HCT116 (cell line): ENCODE results near the gene CEACAM1. TPM values are rescaled to one million over a fixed set of nuclear protein-coding genes. Genes with fewer than 3 reads are reported as not detected.

ENCODE experiments used
- ATAC-seq: fragments of 200-7000 bp; cut with Tn5 transposase; 2 replicates; pipeline ENCODE4 v1.9.1; 2020; ENCODE audit warnings: mild to moderate bottlenecking, moderate library complexity
- BruUV-seq: library from RNA; stranded (reverse); fragments of 400-500 nt; replicated peaks from 2 replicates; lab custom pipeline; 2021; lab: Mats Ljungman, UMichigan
- CTCF ChIA-PET: fragments of 300-600 bp; sonication (Branson Sonifier 250); formaldehyde crosslinking; loops from one replicate; lab custom pipeline; 2021; ENCODE audit warnings: antibody characterized with exemption; lab: Charles Lee
- POLR2A ChIA-PET: fragments of 300-600, 350-600 bp; sonication (Branson Sonifier 250); formaldehyde crosslinking; loops from one replicate; lab custom pipeline; 2021; ENCODE audit warnings: antibody characterized with exemption; lab: Charles Lee
- RAD21 ChIA-PET, 2 experiments: fragments of 300-600 bp; sonication (Branson Sonifier 250); formaldehyde crosslinking; loops; one replicate each; lab custom pipeline; 2023; ENCODE audit warnings: low total read pairs in 2 of 2; ENCODE audit not compliant: uncharacterized antibody in 2 of 2, unreplicated experiment in 2 of 2, low non-redundant PET in 1 of 2; lab: Charles Lee
- DNase-seq: peaks from one replicate; pipeline ENCODE4 v3.0.0-alpha.2; 2010; ENCODE audit warnings: low read depth, low spot score
- H2AFZ ChIP-seq: fragments of 200-600 bp; shearing (Covaris generic), sonication (generic); 2 replicates; pipeline ENCODE4 v1.6.1; 2017; ENCODE audit warnings: low read depth, mixed run types, mixed read lengths, antibody characterized with exemption, low read length; ENCODE audit not compliant: poor library complexity, severe bottlenecking
- H3K27ac ChIP-seq: 2 replicates; pipeline ENCODE4 v1.5.1; 2012; ENCODE audit warnings: low read depth, low read length
- H3K27me3 ChIP-seq: fragments of 200-600 bp; sonication (generic); 2 replicates; pipeline ENCODE4 v1.6.1; 2016; ENCODE audit warnings: mixed run types, low read length, mixed read lengths; ENCODE audit not compliant: insufficient read depth
- H3K36me3 ChIP-seq, 2 experiments: fragments of 200-500 bp in 1 of 2; fragments of 200-600 bp in 1 of 2; sonication (Bioruptor generic) in 1 of 2; sonication (generic) in 1 of 2; 2 replicates each; pipeline versions ENCODE4 v1.5.1 to v1.6.1; 2014 to 2016; ENCODE audit warnings: low read length in 2 of 2, inconsistent platforms in 1 of 2, mixed read lengths in 1 of 2, mixed run types in 1 of 2; ENCODE audit not compliant: insufficient read depth in 2 of 2, control insufficient read depth in 1 of 2
- H3K4me1 ChIP-seq, 2 experiments: fragments of 200-600 bp in 1 of 2; sonication (generic) in 1 of 2; 2 replicates each; pipeline versions ENCODE4 v1.5.1 to v1.6.1; 2012 to 2017; ENCODE audit warnings: low read length in 2 of 2, inconsistent platforms in 1 of 2, mild to moderate bottlenecking in 1 of 2, mixed read lengths in 1 of 2, mixed run types in 1 of 2, moderate library complexity in 1 of 2; ENCODE audit not compliant: insufficient read depth in 2 of 2, control insufficient read depth in 1 of 2
- H3K4me2 ChIP-seq: fragments of 200-600 bp; sonication (generic); 2 replicates; pipeline ENCODE4 v1.6.1; 2017; ENCODE audit warnings: mixed run types, low read length, mixed read lengths
- H3K4me3 ChIP-seq, 2 experiments: fragments of 200-600 bp in 1 of 2; sonication (generic) in 1 of 2; replicated peaks in 1 of 2; 2 replicates each; pipeline ENCODE4 v1.5.1; 2011 to 2016; ENCODE audit warnings: low read length in 2 of 2, control low read depth in 1 of 2, low read depth in 1 of 2, mild to moderate bottlenecking in 1 of 2, mixed read lengths in 1 of 2, mixed run types in 1 of 2
- H3K79me2 ChIP-seq: fragments of 200-600 bp; sonication (generic); 2 replicates; pipeline ENCODE4 v1.6.1; 2017; ENCODE audit warnings: mild to moderate bottlenecking, mixed run types, low read length, moderate library complexity, mixed read lengths; ENCODE audit not compliant: insufficient read depth
- H3K9ac ChIP-seq: fragments of 200-600 bp; sonication (generic); 2 replicates; pipeline ENCODE4 v1.6.1; 2016; ENCODE audit warnings: low read length, mixed read lengths
- H3K9me2 ChIP-seq: fragments of 200-600 bp; sonication (generic), shearing (Covaris generic); 2 replicates; pipeline ENCODE4 v1.6.1; 2017; ENCODE audit warnings: mixed run types, mild to moderate bottlenecking, moderate library complexity; ENCODE audit not compliant: insufficient read depth
- H3K9me3 ChIP-seq, 2 experiments: fragments of 200-500 bp in 1 of 2; fragments of 200-600 bp in 1 of 2; sonication (Bioruptor generic) in 1 of 2; sonication (generic) in 1 of 2; 2 replicates each; pipeline ENCODE4 v1.6.1; 2014 to 2017; ENCODE audit warnings: low read length in 2 of 2, mixed read lengths in 2 of 2, inconsistent platforms in 1 of 2, low read depth in 1 of 2, mild to moderate bottlenecking in 1 of 2, mixed run types in 1 of 2, moderate library complexity in 1 of 2; ENCODE audit not compliant: control insufficient read depth in 1 of 2, insufficient read depth in 1 of 2
- H4K20me1 ChIP-seq: fragments of 200-600 bp; sonication (generic), shearing (Covaris generic); 2 replicates; pipeline ENCODE4 v1.6.1; 2017; ENCODE audit warnings: mixed run types, mild to moderate bottlenecking, moderate library complexity; ENCODE audit not compliant: insufficient read depth
- CBX3 ChIP-seq: IDR thresholded peaks from 2 replicates; pipeline ENCODE4 v1.6.1; 2012; ENCODE audit warnings: low read depth
- CEBPB ChIP-seq: IDR thresholded peaks from 2 replicates; pipeline ENCODE4 v1.6.1; 2012; ENCODE audit warnings: low read depth
- EGR1 ChIP-seq: IDR thresholded peaks from 2 replicates; pipeline ENCODE4 v1.6.1; 2012; ENCODE audit warnings: low read depth
- ELF1 ChIP-seq: IDR thresholded peaks from 2 replicates; pipeline ENCODE4 v1.6.1; 2012; ENCODE audit warnings: low read depth, borderline replicate concordance
- FOSL1 ChIP-seq: IDR thresholded peaks from 2 replicates; pipeline ENCODE4 v1.6.1; 2012; ENCODE audit warnings: low read depth
- JUND ChIP-seq: IDR thresholded peaks from 2 replicates; pipeline ENCODE4 v1.6.1; 2012
- POLR2AphosphoS5 ChIP-seq: IDR thresholded peaks from 2 replicates; pipeline ENCODE4 v1.6.1; 2011; ENCODE audit warnings: mild to moderate bottlenecking, low read depth, low read length, moderate library complexity
- REST ChIP-seq: IDR thresholded peaks from 2 replicates; pipeline ENCODE4 v1.6.1; 2012; ENCODE audit warnings: low read depth
- SP1 ChIP-seq: IDR thresholded peaks from 2 replicates; pipeline ENCODE4 v1.6.1; 2012; ENCODE audit warnings: low read depth
- TCF7L2 ChIP-seq: IDR thresholded peaks from 2 replicates; pipeline ENCODE4 v1.7.0; 2011; ENCODE audit warnings: borderline replicate concordance, inconsistent platforms; ENCODE audit not compliant: insufficient read depth, insufficient read length; ENCODE audit errors: extremely low read depth
- ZFX ChIP-seq: fragments of 450-650 bp; IDR thresholded peaks from 2 replicates; pipeline ENCODE4 v1.6.1; 2017
- intact Hi-C: fragments of 100-400 bp; cut with micrococcal nuclease; formaldehyde crosslinking; loops from 2 replicates; pipeline ENCODE4 v1.10.0; 2022
- total RNA-seq: library from RNA; stranded (reverse); gene quantifications from one replicate; pipeline ENCODE4 v1.2.1, GENCODE V29; 2021; ENCODE audit not compliant: unreplicated experiment
- TF ChIP-seq, protein P1 (sequence below): IDR thresholded peaks from 2 replicates; pipeline ENCODE4 v1.6.1; 2012
- TF ChIP-seq, protein P2 (sequence below): IDR thresholded peaks from 2 replicates; pipeline ENCODE4 v1.6.1; 2012

Gene CEACAM1
- total RNA-seq, 1 experiment from 2014 or later: 1.2 TPM

- no TSS peak for BruUV-seq
- intact Hi-C loops: no loop called here
- H3K4me2 ChIP-seq: no peak overlapping the region
- CTCF ChIA-PET: interaction anchor here (2.0 kb wide), 1 partner anchor 94 kb away, joined by 5 read pairs; no protein-coding TSS in a partner anchor
- no peaks in the 10 kb centered on the region for H3K9me2 ChIP-seq
- RAD21 ChIA-PET: no interaction called here
- H4K20me1 ChIP-seq: no peaks in the 10 kb centered on the region
- ATAC-seq: no peak
- POLR2A ChIA-PET: no interaction called here
- TF ChIP-seq EGR1 (no peak), JUND (no peak), FOSL1 (no peak)
- H3K9me3 ChIP-seq: no peaks in the 10 kb centered on the region
- H3K4me3 ChIP-seq: no peak overlapping the region
- H2AFZ ChIP-seq: no peak overlapping the region
- no peak overlapping the region for H3K9ac ChIP-seq
- no peaks in the 10 kb centered on the region for H3K36me3 ChIP-seq
- no peaks in the 10 kb centered on the region for H3K79me2 ChIP-seq
- H3K27me3 ChIP-seq: no peaks in the 10 kb centered on the region
- peaks cover 0 to 6% of the 10 kb centered on the region in 2 experiments; a peak in 1 of 4 replicates for H3K4me1 ChIP-seq
- H3K27ac ChIP-seq: no peak overlapping the region
- DNase-seq: no peak
These were observed 6.1 kb upstream of the CEACAM1 start for GRCh38 chr19:42534391-42534790.

DNA sequence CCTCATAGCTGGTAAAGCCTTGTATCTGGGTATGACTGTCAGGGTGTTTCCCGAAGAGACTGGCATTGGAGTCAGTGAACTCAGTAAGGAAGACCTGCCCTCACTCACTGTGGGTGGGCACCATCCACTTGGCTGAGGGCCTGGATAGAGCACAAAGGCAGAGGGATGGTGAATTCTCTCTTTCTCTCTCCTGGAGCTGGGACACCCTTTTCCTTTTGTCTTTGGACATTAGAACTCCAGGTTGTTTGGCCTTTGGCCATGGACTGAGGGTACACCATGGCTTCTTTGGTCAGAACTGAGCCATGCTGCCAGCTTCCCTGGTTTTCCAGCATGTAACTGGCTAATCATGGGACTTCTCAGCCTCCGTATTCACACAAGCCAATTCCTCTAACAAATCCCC is 4.6 kb upstream of the CEACAM1 start:
- DNase-seq (no peak), ATAC-seq (no peak)
- ChIA-PET CTCF (no interaction called here), POLR2A (no interaction called here), RAD21 (no interaction called here)
- H2AFZ ChIP-seq: no peak overlapping the region
- no peak overlapping the region for H3K27ac ChIP-seq
- intact Hi-C loops: no loop called here
- no peaks in the 10 kb centered on the region for H4K20me1 ChIP-seq
- BruUV-seq: no TSS peak
- H3K79me2 ChIP-seq: no peaks in the 10 kb centered on the region
- H3K9ac ChIP-seq: no peak overlapping the region
- no peaks in the 10 kb centered on the region for H3K27me3 ChIP-seq
- no peaks in the 10 kb centered on the region for H3K36me3 ChIP-seq
- peaks cover 6 to 19% of the 10 kb centered on the region in 2 experiments; a peak in 2 of 4 replicates for H3K4me1 ChIP-seq
- no peak overlapping the region for H3K4me3 ChIP-seq
- H3K9me2 ChIP-seq: no peaks in the 10 kb centered on the region
- TF ChIP-seq EGR1 (no peak), CBX3 (no peak), SP1 (no peak), POLR2AphosphoS5 (no peak), JUND (no peak), REST (no peak), FOSL1 (no peak), CEBPB (no peak), ZFX (no peak), ELF1 (no peak), TCF7L2 (no peak)
- TF ChIP-seq, protein P1, sequence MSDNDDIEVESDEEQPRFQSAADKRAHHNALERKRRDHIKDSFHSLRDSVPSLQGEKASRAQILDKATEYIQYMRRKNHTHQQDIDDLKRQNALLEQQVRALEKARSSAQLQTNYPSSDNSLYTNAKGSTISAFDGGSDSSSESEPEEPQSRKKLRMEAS: no peak
- TF ChIP-seq, protein P2, sequence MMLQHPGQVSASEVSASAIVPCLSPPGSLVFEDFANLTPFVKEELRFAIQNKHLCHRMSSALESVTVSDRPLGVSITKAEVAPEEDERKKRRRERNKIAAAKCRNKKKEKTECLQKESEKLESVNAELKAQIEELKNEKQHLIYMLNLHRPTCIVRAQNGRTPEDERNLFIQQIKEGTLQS: no peak
- no peaks in the 10 kb centered on the region for H3K9me3 ChIP-seq
- no peak overlapping the region for H3K4me2 ChIP-seq
